Embryonic facial prominence (tissue), 1 donor: ENCODE data around the gene METTL25.

Experiments used
- DNase-seq: peaks from one replicate; pipeline ENCODE4 v3.0.0-alpha.2; 2016; ENCODE audit errors: extremely low spot score

The METTL25 gene

GRCh38 chr12:82525616-82526015 is 167.3 kb downstream of the METTL25 start:
- no peak for DNase-seq

GRCh38 chr12:82527165-82527780 is 168.9 kb downstream of the METTL25 start:
- DNase-seq, result peak; percentile 77
